Measurements from ENCODE around the gene HTN1. TPM values are rescaled to one million over a fixed set of nuclear protein-coding genes. Genes with fewer than 3 reads are reported as not detected.
"Not testable (repeated sequence)": the region's sequence is repeated elsewhere in the genome, so short reads cannot be mapped to it uniquely, and the experiment has no call there.

The HTN1 gene
- total RNA-seq, result not detected in 2 replicates

DNA sequence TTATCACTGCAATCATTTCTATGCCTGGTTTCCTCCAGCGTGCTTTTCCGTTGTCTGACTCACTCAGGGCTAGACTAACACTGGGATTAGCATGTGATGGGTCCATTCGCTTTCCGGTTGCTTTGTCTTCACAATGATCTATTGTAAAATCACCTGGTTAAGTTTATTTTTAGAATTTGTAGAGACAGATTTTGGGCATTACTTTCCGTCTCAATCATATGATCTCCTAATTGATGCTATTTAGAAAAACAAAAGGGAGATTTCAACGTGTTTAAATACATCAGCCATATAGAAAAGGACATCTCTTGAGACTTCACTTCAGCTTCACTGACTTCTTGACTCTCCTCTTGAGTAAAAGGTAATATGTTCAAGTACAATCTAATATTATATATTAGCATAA lies at the start of gene HTN1:
Gene HTN1 (plus strand): TSS at position 301 of the 400 bp plus-strand sequence. CDS start 2,639 bp downstream, outside the sequence.
- intact Hi-C loops (cut with micrococcal nuclease), result not testable (repeated sequence)

DNA sequence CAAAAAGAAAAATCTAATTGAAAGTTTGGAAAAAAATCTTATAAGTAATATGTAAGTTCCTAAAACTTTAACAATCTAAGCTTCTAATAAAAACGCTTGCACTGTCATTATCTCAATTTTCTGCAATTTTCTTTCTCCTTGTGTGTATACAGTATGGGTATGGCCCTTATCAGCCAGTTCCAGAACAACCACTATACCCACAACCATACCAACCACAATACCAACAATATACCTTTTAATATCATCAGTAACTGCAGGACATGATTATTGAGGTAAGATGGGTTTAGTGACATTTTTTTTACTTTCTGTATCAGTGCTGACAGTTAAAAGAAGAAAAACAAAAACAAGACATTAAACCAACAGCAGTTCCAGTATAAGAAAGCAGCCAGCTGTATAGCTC lies 49.5 kb upstream of the HTN1 start:
- intact Hi-C loops (cut with micrococcal nuclease), result no loop called here

DNA sequence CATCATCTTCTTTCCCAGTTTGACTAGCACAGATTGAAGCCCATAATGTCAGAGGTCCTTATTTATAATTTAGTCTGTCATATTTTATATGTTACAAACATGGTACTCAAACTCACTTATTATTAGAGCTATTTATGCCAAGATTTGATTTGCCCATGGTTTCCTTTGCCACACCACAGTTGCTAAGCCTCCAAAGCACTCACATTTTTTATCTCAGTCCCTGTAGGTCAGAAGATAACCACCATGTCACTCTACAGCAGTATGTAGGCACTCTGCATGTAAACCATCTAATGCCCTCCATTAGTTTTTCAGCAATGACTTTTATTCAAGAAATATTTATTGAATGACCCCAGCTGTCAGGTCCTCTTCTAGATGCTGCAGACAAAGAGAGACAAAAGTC lies 47.7 kb upstream of the HTN1 start:
- intact Hi-C loops (cut with micrococcal nuclease), result no loop called here

GRCh38 chr4:70008771-70009170 lies 41.5 kb upstream of the HTN1 start:
- intact Hi-C loops (cut with micrococcal nuclease), result no loop called here

- intact Hi-C loops (cut with micrococcal nuclease), result not testable (repeated sequence)
Observed at GRCh38 chr4:70019006-70019405, 31.2 kb upstream of the HTN1 start.

DNA sequence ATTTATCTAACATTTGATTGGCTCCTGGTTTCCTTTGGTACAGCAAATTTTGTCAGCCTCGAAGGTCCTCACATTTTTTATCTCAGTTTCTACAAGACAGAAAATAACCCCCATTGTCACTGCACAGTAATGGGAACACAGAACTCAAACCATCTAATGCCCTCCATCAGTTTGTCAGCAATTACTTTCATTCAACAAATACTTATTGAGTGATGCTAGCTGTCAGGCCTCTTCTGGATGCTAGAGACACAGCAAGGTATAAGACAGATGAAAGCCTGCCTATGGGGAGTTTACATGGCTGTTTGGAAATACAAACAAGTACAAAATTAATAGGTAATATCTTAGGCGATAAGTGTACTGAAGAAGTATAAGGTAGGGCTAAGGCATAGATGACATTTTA lies 27.0 kb upstream of the HTN1 start:
- intact Hi-C loops (cut with micrococcal nuclease), result no loop called here

DNA sequence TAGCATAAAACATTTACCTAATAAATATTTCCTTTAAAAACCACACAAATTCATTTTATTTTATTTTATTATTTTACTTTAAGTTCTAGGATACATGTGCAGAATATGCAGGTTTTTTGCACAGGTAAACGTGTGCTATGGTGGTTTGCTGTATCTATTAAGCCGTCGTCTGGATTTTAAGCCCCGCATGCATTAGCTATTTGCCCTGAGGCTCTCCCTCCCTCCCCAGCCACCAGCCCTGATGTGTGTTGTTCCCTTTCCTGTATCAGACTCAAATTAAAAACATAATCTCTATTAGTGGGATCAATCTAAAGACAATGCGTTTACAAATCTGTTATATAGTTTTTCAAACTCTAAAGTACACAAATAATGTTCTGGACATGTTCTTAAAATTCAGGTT lies 23.2 kb upstream of the HTN1 start:
- intact Hi-C loops (cut with micrococcal nuclease), result no loop called here

GRCh38 chr4:70028159-70028558 lies 22.1 kb upstream of the HTN1 start, which contains the start of gene HTN3:
Gene HTN3, plus strand, starts transcription at chr4:70028459. Its CDS starts 2,282 bp downstream, at chr4:70030741.
- intact Hi-C loops (cut with micrococcal nuclease), result not testable (repeated sequence)

DNA sequence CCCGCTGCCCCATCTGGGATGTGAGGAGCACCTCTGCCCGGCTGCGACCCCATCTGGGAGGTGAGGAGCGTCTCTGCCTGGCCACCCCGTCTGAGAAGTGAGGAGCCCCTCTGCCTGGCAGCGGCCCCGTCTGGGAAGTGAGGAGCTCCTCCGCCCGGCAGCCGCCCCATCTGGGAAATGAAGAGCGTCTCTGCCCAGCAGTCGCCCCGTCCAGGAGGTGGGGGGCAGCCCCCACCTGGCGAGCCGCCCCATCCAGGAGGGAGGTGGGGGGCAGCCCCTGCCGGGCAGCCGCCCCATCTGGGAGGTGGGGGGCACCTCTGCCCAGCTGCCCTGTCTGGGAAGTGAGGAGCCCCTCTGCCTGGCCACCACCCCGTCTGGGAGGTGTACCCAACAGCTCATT lies 12.7 kb upstream of the HTN1 start:
- intact Hi-C loops (cut with micrococcal nuclease), result not testable (repeated sequence)

DNA sequence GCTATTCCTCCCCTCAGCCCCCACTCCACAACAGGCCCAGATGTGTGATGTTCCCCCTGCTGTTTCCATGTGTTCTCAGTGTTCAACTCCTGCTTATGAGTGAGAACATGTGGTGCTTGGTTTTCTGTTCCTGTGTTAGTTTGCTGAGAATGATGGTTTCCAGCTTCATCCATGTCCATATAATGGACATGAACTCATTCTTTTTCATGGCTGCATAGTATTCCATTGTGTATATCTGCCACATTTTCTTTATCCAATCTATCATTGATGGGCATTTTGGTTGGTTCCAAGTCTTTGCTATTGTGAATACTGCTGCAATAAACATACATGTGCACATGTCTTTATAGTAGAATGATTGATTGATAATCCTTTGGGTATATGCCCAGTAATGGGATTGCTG lies 10.3 kb upstream of the HTN1 start:
- intact Hi-C loops (cut with micrococcal nuclease), result not testable (repeated sequence)

DNA sequence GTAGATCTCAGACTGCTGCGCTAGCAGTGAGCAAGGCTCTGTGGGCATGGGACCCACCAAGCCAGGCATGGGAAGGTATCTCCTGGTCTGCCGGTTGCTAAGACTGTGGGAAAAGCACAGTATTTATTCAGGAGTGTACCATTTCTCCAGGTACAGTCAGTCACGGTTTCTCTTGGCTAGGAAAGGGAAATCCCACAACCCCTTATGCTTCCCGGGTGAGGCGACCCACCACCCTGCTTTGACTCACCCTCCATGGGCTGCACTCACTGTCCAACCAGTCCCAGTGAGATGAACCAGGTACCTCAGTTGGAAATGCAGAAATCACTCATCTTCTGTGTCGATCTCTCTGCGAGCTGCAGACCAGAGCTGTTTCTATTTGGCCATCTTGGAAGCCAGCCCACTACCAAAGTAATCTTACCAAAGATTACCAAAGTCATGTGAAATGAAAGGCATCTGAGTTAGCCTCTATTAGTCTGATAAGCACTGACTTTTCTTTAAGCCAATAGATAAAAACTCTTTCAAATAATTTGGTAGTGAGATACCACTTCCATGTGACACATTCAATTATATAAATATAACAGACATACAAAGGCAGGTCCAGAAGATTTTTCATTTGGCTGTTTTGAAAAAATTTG lies 8.5 kb upstream of the HTN1 start:
- intact Hi-C loops (cut with micrococcal nuclease), result no loop called here

GRCh38 chr4:70056534-70056933 lies 6.3 kb downstream of the HTN1 start:
- intact Hi-C loops (cut with micrococcal nuclease), result not testable (repeated sequence)

GRCh38 chr4:70057651-70058050 lies 7.4 kb downstream of the HTN1 start:
- intact Hi-C loops (cut with micrococcal nuclease), result no loop called here

DNA sequence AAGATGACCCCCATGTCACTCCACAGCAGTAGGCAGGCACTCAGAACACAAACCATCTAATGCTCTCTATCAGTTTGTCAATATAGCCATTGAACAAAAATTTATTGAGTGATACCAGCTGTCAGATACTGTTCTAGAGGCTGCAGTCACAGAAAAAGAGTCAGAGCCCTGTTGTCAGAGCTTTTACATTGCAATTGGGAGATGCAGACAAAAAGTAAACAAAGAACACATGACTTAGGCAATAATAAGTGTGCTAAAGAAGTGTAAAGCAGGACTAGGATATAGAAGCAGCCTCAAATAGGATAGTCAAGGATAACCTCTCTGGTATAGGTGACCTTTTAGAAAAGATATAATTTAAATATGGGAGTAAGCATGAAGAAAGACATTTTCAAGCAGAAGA lies 8.9 kb downstream of the HTN1 start:
- intact Hi-C loops (cut with micrococcal nuclease), result no loop called here

DNA sequence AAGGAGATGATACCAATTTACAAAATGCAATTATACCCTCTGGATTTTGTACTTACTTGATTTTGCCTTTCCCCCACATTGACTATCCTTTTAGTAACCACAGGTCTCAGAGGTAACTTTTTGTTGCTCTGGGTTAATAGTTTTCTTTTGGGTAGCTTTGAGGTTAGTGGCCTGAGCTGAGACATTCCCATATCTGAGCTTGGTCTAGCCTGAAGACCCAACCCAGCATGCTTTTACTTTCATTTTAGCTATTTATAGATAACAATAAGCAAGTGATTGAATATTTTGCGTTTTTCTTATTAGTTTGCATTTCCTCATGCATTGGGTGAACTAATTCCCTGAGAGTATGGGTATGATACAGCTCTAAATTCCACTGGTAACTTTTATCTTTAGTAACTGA lies 11.8 kb downstream of the HTN1 start:
- intact Hi-C loops (cut with micrococcal nuclease), result no loop called here

GRCh38 chr4:70080205-70080604 lies 30.0 kb downstream of the HTN1 start:
- intact Hi-C loops (cut with micrococcal nuclease), result no loop called here

DNA sequence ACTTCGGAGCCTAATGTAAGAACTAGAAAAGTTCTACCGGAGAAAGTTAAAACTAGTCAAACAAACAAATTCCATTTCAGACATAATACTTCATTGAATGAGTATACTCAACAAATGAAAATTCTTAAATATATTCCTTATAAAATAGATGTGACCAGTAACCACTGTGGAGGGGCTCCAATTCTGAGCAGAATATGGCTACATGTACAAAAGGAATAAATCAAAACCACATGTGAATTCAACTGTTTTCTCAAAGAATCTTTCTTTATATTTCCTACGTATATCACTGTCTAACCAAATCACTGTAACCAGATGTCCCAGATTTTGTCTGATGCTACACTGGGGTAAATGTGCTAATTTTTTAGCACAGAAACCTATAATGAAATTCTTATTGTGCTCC lies 49.0 kb downstream of the HTN1 start:
- intact Hi-C loops (cut with micrococcal nuclease), result no loop called here

Other genes starting within 250 kb of the HTN1 start
- not detected in 2 replicates for gene SULT1E1, start 190.3 kb upstream of the HTN1 start, total RNA-seq
- not detected in 2 replicates for gene CSN1S1, start 119.4 kb upstream of the HTN1 start, total RNA-seq
- not detected in 2 replicates for gene CSN2, start 84.7 kb upstream of the HTN1 start, total RNA-seq
- gene STATH, start 54.5 kb upstream of the HTN1 start, total RNA-seq, result not detected in 2 replicates
- gene HTN3, start 22.0 kb upstream of the HTN1 start, total RNA-seq, result not detected in 2 replicates
- not detected in 2 replicates for gene PRR27, start 103.8 kb downstream of the HTN1 start, total RNA-seq
- not detected in 2 replicates for gene ODAM, start 145.3 kb downstream of the HTN1 start, total RNA-seq
- not detected in 2 replicates for gene FDCSP, start 175.7 kb downstream of the HTN1 start, total RNA-seq
- gene CSN3, start 192.2 kb downstream of the HTN1 start, total RNA-seq, result not detected in 2 replicates